Measurements from ENCODE around the gene MAGEB17. TPM values are rescaled to one million over a fixed set of nuclear protein-coding genes. Genes with fewer than 3 reads are reported as not detected.

MAGEB17 gene
- total and polyA plus RNA-seq, 2 of the 8 experiments (the other 6 are each of a cell fraction or from before 2014, with no cell fraction given), result 0.48 to 1.1 TPM

Other genes starting within 250 kb of the MAGEB17 start
- gene GRPR, start 43.9 kb upstream of the MAGEB17 start, total RNA-seq (2021; fragmentation: NEBNext Ultra II Directional; extraction: Animal tissue kit (Norgen Biotek cat#: 25700)), result 18.5 and 18.6 TPM in 2 replicates
- gene GRPR, start 43.9 kb upstream of the MAGEB17 start, polyA plus RNA-seq (2011; rRNA removed), result 65.9 and 78.4 TPM in 2 replicates